HepG2 (cell line): ENCODE measurements around the gene JPH4. TPM values are rescaled to one million over a fixed set of nuclear protein-coding genes. Genes with fewer than 3 reads are reported as not detected.

Source experiments
- CC2D1A ChIP-seq: sonication (generic); formaldehyde crosslinking; IDR thresholded peaks from 2 replicates; pipeline ENCODE4 v1.8.1; 2023; ENCODE audit warnings: mild to moderate bottlenecking, missing genetic modification reagents
- FOXC1 ChIP-seq: sonication (generic); formaldehyde crosslinking; IDR thresholded peaks from 2 replicates; pipeline ENCODE4 v1.8.0; 2022; ENCODE audit warnings: mild to moderate bottlenecking, missing genetic modification reagents, borderline replicate concordance
- HIC2 ChIP-seq: sonication (generic); formaldehyde crosslinking; IDR thresholded peaks from 2 replicates; pipeline ENCODE4 v1.9.0; 2022; ENCODE audit warnings: low read depth, missing genetic modification reagents
- POGK ChIP-seq: sonication (generic); formaldehyde crosslinking; conservative IDR thresholded peaks from 2 replicates; pipeline ENCODE4 v1.8.0; 2022; ENCODE audit warnings: mild to moderate bottlenecking, moderate library complexity, missing genetic modification reagents
- TERF1 ChIP-seq: sonication (generic); formaldehyde crosslinking; IDR thresholded peaks from 2 replicates; pipeline ENCODE4 v1.8.0; 2022; ENCODE audit warnings: mild to moderate bottlenecking, missing genetic modification reagents, moderate library complexity
- ZNF616 ChIP-seq: sonication (generic); formaldehyde crosslinking; IDR thresholded peaks from 2 replicates; pipeline ENCODE4 v1.5.0; 2020; ENCODE audit warnings: low read depth, mild to moderate bottlenecking, missing genetic modification reagents
- polyA plus RNA-seq, 8 experiments: library from polyadenylated mRNA; depleted of rRNA in 3 of 8; stranded (reverse) in 7 of 8; unstranded in 1 of 8; fragments of >200 nt; fragmentation: Illumina TruSeq in 4 of 8; extraction: Trizol in 4 of 8; gene quantifications; 2 replicates each; pipeline versions ENCODE4 v1.2.1 to v1.2.3, GENCODE V29; 2011 to 2016; ENCODE audit warnings: low read depth in 4 of 8, missing spikeins in 1 of 8, mixed read lengths in 1 of 8; ENCODE audit not compliant: insufficient read depth in 1 of 8
- total RNA-seq, 5 experiments: library from RNA; depleted of rRNA; stranded (reverse); fragments of >200 nt; fragmentation: Illumina TruSeq; extraction: Trizol; gene quantifications; 2 replicates each; pipeline ENCODE4 v1.2.3, GENCODE V29; 2016; ENCODE audit warnings: low read depth in 1 of 5

Gene JPH4
- total and polyA plus RNA-seq, 2 of the 13 experiments (the other 11 are each of a cell fraction or from before 2014, with no cell fraction given), result 0.08 to 0.22 TPM

GRCh38 chr14:23621204-23621931 is 42.8 kb upstream of the JPH4 start (continued):
- 0 out of 2 replicates have a peak, but pooled peaks have one; percentile 17 for TF ChIP-seq POGK (CRISPR knock-in tag)
- no peak for TF ChIP-seq TERF1
- 0 out of 2 replicates have a peak, but pooled peaks have one; percentile 38 for TF ChIP-seq ZNF616
- 0 out of 2 replicates have a peak, but pooled peaks have one; percentile 46 for TF ChIP-seq FOXC1 (CRISPR knock-in tag)
- TF ChIP-seq HIC2 (CRISPR knock-in tag), result 0 out of 2 replicates have a peak, but pooled peaks have one; percentile 33
- TF ChIP-seq CC2D1A (CRISPR knock-in tag), result no peak
